Stimulated activated CD4-positive, alpha-beta T cell treated with anti-CD3 and anti-CD28 coated beads, Interleukin-12 subunit alpha, Interleukin-12 subunit beta, amount 100 ng/mL, for 24 hours (primary cell): ENCODE measurements around the gene SLFN5.
"Not testable (repeated sequence)": the region's sequence is repeated elsewhere in the genome, so short reads cannot be mapped to it uniquely, and the experiment has no call there.

Source experiments
- DNase-seq, 2 experiments: peaks; one replicate each; pipeline ENCODE4 v3.0.0-alpha.2; 2020; ENCODE audit warnings: low read depth in 2 of 2

SLFN5 gene

DNA sequence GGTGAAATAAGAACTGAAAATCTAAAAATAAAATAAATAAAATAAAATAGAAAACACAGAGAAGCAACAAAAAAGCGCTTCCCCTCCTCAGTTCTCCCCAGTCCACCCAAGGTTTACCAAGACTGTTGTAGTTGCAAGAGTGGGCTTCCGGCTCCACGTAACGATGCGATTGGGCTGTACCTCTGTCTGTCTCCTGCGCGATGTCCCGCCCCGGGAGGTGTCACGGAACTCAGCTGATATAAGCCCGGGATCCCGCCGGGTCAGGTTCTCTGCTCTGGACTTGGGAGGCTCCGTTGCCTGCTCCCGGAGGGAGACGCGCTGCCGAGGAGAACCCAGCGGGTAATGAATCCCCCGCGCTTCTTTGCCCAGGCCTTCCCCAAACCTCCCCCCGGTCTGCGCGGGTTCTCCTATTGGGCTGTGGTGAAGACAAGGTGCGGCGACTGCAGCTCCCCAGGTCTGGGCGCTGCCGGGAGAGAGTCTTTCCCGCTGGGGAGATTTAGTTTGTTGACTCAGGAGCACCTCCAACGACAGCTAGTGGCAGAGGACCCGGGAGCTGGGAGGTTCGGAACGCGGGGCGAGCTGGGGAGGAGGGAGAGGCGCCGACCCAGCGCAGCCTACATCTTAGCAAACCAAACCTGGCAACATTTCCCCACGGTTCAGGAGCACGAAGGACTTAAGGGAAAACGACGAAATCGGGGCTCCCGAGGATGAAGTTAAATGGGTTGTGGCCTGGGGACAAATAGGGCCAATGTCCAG lies at the start of gene SLFN5:
Gene SLFN5, plus strand, starts transcription at position 268 of the 756 bp plus-strand sequence. CDS start 15,619 bp downstream, outside the sequence.
- peak; percentile 85 to 94 for DNase-seq

GRCh38 chr17:35194001-35194400 lies 48.9 kb upstream of the SLFN5 start, which contains the start of gene SLC35G3:
TSS of gene SLC35G3 (minus strand) at chr17:35194393. CDS start at chr17:35194307, 86 bp downstream.
- not testable (repeated sequence) for DNase-seq

GRCh38 chr17:35195062-35195461 lies 47.8 kb upstream of the SLFN5 start:
- DNase-seq, result not testable (repeated sequence)

- not testable (repeated sequence) for DNase-seq
These were observed 40.3 kb upstream of the SLFN5 start for GRCh38 chr17:35202582-35202981.

DNA sequence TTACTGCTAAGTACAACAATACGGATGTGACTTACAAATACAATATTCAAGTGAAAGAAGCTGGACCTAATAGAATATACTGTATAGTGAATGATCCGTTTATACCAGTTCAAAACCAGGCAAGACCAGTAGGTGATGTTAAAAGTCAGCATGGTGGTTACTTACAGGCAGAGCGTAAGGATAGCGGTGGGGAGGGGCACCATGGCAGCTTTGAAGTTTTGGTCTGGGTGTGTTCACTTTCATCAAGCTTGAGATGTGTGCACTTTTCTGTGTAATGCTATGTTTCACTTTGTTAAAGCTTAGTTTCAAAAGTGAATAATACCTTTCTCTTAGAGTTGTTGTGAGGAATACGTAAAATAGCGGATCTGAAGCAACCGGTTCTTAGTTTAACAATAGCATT lies 32.1 kb upstream of the SLFN5 start:
- no peak for DNase-seq

GRCh38 chr17:35212668-35213067 lies 30.2 kb upstream of the SLFN5 start:
- DNase-seq, result no peak

- DNase-seq, result no peak
These were observed 29.4 kb upstream of the SLFN5 start for GRCh38 chr17:35213412-35213940.

GRCh38 chr17:35214192-35214591 lies 28.7 kb upstream of the SLFN5 start:
- no peak for DNase-seq

DNA sequence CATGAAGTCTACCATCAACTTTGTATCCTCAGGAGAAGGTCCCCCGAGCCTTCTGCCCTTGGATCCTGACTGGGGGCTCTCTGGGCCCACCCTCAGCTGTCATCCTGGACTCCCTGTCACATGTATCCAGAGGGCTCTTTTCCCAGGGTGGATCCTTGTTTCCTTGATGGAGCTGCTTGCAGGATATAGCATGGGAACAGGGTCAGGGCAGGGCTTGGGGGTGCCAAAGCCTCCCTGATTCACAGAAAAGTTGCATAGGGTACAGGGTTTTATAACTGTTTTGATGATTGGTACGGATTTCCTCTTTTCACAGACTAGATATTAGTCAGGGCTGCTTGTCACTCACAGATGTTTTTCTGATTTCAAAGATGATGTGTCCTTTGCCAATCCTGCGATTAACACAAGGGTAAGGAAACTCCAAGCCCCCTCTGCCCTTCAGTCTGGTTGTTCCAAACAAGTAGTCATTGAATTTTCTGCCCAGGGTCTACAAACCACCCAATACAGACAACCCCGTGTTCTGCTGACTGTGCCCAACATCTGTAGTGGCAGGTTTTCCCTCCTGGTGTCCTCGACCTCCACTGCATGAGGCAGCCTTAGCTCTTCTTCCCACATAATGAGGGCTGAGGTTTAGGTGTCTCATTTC lies 28.1 kb upstream of the SLFN5 start:
- peak in 1 of 2 experiments; percentile 21 for DNase-seq

- DNase-seq, result no peak
These were observed 25.8 kb upstream of the SLFN5 start for GRCh38 chr17:35217107-35217506.

- no peak for DNase-seq
These were observed 24.0 kb upstream of the SLFN5 start for GRCh38 chr17:35218915-35219314.

DNA sequence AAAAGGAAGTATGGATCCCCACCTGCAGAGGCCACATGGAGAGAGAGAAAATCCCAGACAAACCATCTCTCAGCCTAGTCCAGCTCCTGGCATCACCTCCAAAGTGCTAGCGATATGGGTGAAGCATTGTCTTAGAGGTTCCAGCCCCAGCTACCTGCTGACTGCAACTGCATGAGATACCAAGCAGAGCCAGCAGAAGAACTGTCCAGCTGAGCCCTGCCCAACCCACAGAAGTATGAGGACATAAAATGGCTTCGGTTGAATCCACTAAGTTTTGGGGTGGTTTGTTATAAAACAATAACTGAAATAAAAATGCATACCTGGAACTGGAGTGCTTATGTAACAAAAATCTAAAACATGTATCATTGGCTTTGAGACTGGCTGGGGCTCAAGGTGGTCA lies 20.4 kb upstream of the SLFN5 start:
- no peak for DNase-seq

GRCh38 chr17:35224436-35224835 lies 18.4 kb upstream of the SLFN5 start:
- DNase-seq, result no peak

DNA sequence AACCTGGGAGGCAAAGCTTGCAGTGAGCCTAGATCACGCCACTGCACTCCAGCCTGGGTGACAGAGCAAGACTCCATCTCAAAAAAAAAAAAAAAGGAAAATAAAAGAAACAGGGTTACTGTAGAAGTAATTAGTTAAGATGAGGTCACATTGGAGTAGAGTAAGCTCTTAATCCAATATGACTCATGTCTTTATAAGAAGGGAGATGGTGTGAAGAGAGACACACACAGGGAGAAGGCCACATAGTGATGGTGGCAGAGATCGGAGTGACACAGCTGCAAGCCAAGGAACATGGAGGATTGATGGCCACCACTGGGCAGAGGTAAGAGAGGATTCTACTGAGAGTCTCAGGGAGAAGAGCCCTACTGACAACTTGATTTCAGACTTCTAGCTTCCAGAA lies 15.3 kb upstream of the SLFN5 start:
- no peak for DNase-seq

- DNase-seq, result no peak
These were observed 13.2 kb upstream of the SLFN5 start for GRCh38 chr17:35229638-35230037.

DNA sequence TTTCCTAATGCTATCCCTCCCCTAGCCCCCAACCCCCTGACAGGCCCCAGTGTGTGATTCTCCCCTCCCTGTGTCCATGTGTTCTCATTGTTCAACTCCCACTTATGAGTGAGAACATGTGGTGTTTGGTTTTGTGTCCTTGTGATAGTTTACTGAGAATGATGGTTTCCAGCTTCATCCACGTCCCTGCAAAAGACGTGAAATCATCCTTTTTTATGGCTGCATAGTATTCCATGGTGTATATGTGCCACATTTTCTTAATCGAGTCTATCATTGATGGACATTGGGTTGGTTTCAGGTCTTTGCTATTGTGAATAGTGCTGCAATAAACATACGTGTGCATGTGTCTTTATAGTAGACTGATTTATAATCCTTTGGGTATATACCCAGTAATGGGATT lies 8.6 kb upstream of the SLFN5 start:
- DNase-seq, result not testable (repeated sequence)

DNA sequence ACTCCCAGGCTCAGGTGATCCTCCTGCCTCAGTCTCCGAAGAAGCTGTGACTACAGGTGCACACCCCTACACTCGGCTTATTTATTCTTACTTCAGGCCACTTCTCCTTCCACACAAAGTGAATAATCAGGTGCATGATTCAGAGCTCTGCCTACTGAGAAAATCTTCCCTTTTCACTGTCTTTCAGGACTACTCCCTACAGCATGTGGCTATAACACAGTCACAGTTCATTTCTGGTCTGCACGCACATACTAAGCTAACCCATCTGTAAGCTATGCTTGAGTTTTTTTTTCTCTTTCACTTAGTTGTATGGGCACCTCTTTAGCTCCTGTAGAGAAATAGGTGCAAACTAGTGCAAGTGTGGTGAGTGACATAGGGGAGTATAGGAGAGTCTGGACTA lies 7.6 kb upstream of the SLFN5 start:
- DNase-seq, result no peak

DNA sequence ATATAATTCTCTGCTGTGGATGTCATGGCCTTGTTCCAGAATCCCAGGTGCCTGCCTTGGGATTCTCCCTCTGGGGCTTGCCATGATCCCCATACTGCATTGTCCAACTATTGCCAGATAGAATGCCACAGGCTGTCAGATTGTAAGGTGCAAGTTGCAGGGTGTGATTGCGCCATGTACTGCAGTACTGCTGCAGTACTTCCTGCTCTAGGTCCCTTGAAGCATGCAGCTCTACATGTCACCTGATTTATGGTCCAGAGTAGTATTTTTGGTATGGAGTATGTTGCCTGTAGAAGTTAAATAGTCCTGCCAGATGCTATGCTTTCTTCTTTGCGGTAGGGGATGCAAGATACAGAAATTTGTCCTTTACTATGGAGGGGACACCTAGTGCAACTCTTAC lies 7.0 kb upstream of the SLFN5 start:
- DNase-seq, result no peak

GRCh38 chr17:35236821-35237220 lies 6.1 kb upstream of the SLFN5 start:
- DNase-seq, result no peak

DNA sequence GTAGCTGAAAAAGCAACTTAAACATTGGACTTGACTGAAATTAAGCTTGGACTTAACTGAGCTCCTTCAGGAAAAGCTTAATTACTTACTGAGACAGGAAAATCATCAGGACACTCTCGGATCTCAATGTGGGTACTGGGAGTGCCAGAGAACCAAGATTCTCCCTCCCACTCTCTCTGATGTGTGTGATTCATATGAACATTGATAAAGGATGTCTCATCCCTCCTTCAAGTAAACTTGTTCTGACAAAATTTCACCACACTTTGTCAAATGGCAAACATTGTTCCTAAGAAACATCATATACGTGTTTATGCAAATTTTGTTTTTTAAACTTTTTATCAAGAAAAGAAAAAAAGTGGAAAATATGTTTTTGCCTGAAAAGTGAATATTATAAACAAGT lies 4.1 kb upstream of the SLFN5 start:
- DNase-seq, result no peak

DNA sequence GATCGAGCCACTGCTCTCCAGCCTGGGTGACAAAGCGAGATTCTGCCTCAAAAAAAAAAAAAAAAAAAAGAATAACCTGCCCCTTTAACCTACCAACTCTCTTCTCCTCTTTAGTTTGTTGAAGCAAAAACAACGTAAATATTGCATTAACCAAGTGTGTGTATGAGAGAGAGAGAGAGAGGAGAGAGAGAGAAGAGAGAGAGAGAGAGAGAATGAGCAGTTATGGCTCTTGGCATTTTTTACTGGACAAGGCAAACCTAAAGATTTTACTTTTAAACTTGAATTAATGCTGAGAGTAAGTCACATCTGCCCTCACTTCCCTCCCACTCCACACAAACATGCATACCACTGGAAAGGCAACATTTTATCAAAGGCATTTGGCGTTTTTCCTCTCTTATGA lies 3.0 kb upstream of the SLFN5 start:
- DNase-seq, result no peak

- DNase-seq, result no peak
These were observed 2.0 kb upstream of the SLFN5 start for GRCh38 chr17:35240861-35241260.

GRCh38 chr17:35241520-35241919 lies 1.4 kb upstream of the SLFN5 start:
- DNase-seq, result peak in 1 of 2 experiments; percentile 12
